Measurements from ENCODE around the gene ABCD1. TPM values are rescaled to one million over a fixed set of nuclear protein-coding genes. Genes with fewer than 3 reads are reported as not detected.
"Not testable (repeated sequence)": the region's sequence is repeated elsewhere in the genome, so short reads cannot be mapped to it uniquely, and the experiment has no call there.

The ABCD1 gene
- polyA plus RNA-seq, 4 donors: 7.8 to 9.8 (median 8.8) TPM

- DNase-seq (ENCODE audit: low read depth in 4 of 4, low spot score in 2 of 4): not testable (repeated sequence)
These were observed 22.3 kb downstream of the ABCD1 start for GRCh38 chrX:153746991-153747390.

- DNase-seq (ENCODE audit: low read depth in 4 of 4, low spot score in 2 of 4): not testable (repeated sequence)
These were observed 24.4 kb downstream of the ABCD1 start for GRCh38 chrX:153749017-153749416.

DNA sequence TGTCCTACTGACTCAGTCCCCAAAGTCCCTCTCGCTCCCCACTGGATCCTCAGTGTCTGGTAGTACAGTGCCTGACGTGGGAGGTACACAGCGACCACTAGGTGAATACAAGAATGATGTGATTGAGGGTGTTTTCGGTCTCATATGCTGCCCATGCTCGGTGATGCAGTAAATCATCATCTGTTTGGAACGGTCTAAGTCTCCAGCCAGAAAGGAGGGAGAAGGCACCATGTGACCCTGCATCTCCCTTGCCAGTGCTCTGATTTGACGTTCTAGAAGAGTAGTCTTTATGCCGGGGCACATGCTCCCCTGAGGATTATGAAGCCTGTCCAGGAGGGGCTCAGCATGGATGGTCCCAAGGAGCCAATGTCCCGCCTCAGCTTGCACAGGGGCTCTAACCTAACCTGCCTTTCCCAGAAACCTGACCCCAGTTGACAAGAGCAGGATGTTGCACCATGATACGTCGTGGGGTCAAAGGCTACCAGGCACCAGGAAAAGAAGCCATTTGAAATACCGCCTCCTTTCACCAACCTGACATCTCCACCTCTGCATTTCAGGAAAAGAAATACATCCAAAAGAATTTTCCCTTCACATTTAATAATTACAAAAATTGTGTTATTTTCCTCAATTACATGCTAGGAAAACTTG lies 25.6 kb downstream of the ABCD1 start:
- no peak for DNase-seq (ENCODE audit: low read depth in 4 of 4, low spot score in 2 of 4)

DNA sequence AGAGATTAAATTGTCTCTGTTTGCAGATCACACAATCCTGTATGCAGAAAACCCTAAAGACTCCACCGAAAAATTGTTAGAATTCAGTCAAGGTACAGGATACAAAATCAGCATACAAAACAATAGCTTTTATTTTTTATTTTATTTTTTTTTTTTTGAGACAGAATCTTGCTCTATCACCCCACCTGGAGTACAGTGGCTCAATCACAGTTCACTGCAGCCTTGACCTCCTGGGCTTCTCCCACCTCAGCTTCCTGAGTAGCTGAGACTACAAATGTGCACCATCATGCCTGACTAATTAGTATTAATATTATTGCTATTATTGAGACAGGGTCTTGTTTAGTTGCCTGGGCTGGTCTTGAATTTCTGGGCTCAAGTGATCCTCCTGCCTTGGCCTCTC lies 30.5 kb downstream of the ABCD1 start:
- DNase-seq (ENCODE audit: low read depth in 4 of 4, low spot score in 2 of 4): no peak

- no peak for DNase-seq (ENCODE audit: low read depth in 4 of 4, low spot score in 2 of 4)
These were observed 37.2 kb downstream of the ABCD1 start for GRCh38 chrX:153761863-153762262.

DNA sequence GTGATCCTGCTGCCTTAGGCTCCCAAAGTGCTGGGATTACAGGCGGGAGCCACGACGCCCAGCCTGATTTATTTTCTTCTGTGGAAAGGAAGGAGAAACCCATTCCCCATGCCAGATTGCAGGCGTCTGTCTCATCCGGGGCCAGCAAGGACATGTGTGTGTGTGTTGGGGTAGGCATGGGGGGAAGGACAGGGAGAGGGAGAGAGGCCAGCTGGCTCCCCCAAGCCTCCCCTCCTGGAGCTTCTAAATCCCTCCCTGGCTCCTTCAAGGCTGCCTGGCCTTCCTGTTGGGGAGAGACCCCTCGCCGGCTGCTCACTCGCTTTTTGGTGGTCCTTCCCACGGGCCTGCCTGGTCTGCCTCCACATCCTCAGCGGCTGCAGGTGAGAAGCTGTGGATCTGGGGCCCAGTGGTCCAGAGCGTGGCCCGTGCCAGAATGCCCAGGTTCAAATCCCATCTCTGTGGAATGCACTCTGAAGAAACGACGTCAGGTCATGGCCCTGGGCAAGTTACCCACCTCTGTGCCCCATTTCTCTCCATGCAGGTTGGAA lies 38.0 kb downstream of the ABCD1 start:
- DNase-seq (ENCODE audit: low read depth in 4 of 4, low spot score in 2 of 4): no peak

DNA sequence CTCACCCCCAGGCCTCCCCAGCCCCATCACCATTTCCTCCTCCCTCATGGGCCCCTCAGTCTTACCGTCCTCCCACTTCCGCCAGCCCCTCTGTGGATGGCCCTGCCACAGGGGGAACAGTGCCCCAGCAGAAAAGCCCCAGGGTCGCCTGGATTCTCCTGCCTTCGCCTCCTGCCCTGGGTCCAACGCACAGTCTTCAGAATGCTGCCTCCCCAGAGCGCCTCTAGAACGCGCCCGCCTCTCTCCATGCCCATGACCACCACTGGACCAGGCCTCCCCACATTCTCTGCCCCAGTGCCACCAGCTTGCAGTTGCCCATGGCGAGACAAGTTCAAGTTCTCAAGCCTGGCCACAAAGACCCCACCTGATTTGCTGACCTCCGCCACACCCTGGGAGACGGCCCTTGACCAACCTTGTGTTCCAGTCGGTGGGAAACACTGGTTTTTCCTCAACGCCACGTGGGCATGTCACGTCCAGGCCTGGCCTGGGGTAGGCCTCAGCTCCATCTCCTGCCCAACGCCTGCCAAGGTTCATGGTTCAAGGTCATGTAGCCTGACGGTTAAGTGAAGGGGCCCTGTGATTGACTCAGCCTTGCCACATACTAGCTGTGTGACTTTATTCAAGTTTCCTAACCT lies 38.8 kb downstream of the ABCD1 start:
- no peak for DNase-seq (ENCODE audit: low read depth in 4 of 4, low spot score in 2 of 4)

- no peak for DNase-seq (ENCODE audit: low read depth in 4 of 4, low spot score in 2 of 4)
These were observed 39.5 kb downstream of the ABCD1 start, which contains the start of gene PLXNB3 for GRCh38 chrX:153763989-153764755. Gene PLXNB3 (plus strand): TSS chrX:153764249. CDS start chrX:153765536, 1,287 bp downstream.

- DNase-seq (ENCODE audit: low read depth in 4 of 4, low spot score in 2 of 4): no peak
These were observed 40.1 kb downstream of the ABCD1 start for GRCh38 chrX:153764786-153765137.

DNA sequence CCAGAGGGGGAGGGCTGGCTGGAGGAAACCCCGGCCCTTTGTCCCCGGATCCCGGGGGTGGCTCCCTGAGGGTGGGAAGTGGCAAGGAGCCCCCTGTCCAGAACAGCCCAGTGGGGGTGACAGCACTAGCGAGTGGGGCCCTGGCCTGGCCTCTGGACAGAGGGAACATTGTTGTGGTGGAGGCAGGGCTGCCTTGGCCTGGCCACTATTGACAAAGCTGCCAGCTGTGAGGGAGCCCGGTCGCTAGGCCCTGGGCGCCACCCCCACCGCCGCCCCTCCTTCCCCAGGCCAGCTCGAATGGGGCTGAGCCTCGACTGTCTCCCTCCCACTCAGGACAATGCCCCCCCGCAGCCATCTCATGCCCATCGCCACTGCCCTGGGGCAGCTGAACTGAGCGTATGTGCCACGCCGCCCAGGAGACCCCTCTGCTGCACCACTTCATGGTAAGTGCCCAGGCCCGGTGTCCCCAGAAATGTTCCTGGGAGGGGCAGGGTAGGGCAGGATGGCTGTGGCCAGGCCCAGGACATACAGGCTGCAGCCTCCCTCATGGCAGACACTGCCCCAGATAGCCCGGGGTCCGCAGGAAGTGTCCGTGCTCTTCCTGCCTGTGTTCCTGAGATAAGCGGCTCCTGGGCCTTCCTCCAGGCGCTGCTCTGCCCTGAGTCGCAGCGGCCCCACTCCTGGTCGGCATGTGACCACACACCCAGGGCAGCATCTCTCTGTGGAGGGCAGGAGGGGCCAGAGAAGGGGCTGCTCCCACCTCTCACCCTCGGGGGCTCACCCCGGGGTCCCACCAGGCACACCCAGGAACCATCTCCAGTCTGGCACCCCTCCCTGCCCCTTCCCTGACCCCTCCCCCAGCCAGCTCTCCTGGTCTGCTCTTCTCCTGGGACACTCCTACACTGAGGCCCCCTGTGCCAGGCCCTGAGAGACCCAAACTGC lies 40.8 kb downstream of the ABCD1 start:
- DNase-seq (ENCODE audit: low read depth in 4 of 4, low spot score in 2 of 4): no peak

GRCh38 chrX:153766098-153766817 lies 41.6 kb downstream of the ABCD1 start:
- no peak for DNase-seq (ENCODE audit: low read depth in 4 of 4, low spot score in 2 of 4)

DNA sequence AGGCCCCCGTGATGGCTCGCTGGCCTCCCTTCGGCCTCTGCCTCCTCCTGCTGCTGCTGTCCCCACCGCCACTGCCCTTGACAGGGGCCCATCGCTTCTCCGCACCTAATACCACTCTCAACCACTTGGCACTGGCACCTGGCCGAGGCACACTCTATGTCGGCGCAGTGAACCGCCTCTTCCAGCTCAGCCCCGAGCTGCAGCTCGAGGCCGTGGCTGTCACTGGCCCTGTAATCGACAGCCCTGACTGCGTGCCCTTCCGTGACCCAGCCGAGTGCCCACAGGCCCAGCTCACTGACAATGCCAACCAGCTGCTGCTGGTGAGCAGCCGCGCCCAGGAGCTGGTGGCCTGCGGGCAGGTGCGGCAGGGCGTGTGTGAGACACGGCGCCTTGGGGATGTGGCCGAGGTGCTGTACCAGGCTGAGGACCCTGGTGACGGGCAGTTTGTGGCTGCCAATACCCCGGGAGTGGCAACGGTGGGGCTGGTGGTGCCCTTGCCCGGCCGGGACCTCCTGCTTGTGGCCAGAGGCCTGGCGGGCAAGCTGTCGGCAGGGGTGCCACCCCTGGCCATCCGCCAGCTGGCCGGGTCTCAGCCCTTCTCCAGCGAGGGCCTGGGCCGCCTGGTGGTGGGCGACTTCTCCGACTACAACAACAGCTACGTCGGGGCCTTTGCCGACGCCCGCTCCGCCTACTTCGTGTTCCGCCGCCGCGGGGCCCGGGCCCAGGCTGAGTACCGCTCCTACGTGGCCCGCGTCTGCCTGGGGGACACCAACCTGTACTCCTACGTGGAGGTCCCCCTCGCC lies 42.4 kb downstream of the ABCD1 start:
- DNase-seq (ENCODE audit: low read depth in 4 of 4, low spot score in 2 of 4): no peak

DNA sequence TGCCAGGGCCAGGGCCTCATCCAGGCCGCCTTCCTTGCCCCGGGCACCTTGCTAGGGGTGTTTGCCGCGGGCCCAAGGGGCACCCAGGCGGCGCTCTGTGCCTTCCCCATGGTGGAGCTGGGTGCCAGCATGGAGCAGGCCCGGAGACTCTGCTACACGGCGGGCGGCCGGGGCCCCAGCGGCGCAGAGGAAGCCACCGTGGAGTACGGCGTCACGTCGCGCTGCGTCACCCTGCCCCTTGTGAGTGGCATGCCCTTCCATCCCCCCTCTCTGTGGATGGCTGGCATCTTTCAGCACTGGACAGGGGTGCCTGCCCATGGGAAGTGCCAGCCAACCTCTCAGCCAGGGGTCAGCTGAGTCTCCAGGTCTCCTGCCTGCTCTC lies 43.0 kb downstream of the ABCD1 start:
- no peak for DNase-seq (ENCODE audit: low read depth in 4 of 4, low spot score in 2 of 4)

DNA sequence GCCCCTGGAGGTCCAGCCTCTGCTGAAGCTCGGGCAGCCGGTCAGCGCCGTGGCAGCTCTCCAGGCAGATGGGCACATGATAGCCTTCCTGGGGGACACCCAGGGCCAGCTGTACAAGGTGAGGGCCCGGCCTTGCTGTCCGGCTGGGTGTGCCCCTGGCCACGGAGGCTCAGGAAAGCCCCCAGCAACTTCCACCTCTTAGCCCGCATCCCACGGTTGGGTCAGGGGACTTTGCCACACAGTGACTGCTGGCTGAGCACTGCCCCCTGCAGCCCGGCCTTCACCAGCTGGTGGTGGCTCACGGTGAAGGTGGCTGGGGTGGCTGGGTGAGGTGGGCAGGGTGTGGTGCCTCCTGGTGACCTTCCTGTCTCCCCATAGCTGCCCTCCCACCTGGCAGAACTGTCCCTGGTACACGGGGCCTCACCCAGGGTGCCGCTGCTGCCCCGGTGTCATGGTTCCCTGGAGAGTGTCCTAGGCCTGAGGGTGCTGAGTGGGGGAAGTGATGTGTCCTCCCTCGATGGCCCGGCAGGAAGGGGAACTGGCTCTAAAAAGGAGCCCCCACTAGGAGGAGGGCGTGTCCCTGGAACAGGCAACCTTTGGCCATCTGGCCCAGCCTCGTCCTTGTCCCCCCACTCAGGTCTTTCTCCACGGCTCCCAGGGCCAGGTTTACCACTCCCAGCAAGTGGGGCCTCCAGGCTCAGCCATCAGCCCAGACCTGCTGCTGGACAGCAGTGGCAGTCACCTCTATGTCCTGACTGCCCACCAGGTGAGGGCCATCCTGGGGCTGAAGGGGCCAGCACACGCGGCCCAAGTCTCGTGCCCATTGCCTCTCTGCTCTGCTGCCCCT lies 43.9 kb downstream of the ABCD1 start:
- DNase-seq (ENCODE audit: low read depth in 4 of 4, low spot score in 2 of 4): no peak

DNA sequence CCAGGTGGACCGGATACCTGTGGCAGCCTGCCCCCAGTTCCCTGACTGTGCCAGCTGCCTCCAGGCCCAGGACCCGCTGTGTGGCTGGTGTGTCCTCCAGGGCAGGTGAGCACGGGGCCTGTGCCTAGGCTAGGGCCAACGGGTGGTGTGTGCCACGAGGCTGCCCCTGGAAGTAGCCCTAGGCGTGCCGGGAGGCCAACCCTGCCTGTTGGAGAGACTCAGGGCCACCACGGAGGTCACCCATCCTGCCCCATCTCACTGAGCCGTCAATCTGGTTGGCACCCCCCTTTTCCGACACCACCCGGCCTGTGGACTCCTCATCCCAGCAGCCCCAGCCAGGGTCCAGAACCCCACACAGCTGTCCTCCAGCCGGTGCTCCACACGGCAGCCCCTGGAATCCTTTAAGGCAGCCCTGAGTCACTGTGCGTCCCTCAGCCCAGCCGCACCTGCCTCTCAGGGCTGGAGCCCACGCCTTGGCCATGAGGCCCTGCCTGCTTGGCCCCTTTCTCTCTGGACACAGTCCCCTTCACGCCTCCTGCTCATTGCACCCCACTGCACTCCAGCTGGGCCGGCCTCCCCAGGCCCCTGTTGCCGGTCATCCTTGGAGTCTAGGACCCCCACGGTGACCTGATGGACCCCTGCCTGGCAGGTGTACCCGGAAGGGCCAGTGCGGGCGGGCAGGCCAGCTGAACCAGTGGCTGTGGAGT lies 44.7 kb downstream of the ABCD1 start:
- DNase-seq (ENCODE audit: low read depth in 4 of 4, low spot score in 2 of 4): no peak

DNA sequence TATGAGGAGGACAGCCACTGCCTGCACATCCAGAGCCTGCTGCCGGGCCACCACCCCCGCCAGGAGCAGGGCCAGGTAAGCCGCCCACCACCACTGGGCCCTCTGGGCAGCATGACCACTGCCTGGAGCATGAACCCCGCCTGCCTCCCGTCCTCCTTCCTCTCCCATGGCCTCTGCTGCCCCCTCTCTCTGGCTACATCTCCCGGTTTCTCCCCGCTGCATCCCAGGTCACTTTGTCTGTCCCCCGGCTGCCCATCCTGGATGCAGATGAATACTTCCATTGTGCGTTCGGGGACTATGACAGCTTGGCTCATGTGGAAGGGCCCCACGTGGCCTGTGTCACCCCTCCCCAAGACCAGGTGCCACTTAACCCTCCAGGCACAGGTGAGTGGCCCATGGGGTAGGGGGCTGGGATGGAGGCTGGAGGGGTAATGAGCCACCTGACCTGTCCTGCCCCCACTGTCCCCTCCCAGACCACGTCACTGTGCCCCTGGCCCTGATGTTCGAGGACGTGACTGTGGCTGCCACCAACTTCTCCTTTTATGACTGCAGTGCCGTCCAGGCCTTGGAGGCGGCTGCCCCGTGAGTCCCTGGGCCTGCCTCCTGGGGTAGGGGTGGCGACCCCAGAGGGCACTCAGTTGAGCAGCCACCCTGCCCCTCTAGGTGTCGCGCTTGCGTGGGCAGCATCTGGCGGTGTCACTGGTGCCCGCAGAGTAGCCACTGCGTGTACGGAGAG lies 45.4 kb downstream of the ABCD1 start:
- DNase-seq (ENCODE audit: low read depth in 4 of 4, low spot score in 2 of 4): no peak

Data from left renal cortex interstitium (tissue), 4 donors.